ENCODE measurements around the gene SEC31A.

DNA sequence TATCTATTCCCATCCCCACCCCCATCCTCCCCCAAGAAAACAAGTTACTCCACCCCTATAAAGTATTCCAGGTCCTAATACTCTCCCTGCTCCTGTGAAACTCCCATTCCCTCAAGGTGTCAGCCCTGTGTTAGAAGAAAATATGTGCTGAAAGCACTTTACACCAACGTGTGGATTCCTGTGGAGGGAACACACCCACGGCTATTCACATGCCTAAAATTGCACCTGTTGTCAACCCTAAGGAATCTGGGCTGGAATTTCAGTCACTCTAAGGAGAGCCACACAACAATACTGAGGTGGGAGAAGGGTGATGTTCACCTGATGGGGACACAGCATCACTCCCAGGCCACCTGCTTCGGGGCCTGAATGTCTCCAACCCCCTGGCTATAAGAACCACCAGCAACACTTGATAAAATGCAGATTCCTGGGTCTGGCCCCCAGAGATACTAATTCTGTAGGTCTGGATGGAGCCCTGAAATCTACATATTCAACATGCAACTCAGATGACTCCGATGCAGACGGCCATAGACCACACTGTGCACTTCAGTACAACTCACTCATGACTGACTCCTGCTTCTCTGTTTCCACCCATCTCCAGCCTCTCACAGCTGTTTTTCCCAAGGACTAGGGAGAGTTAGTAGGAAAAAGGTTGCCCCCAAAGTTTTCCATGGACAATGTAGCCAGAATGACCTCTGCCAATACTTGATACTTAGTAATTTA, 108.2 kb downstream of the SEC31A start:
- TF ChIP-seq, protein P1, sequence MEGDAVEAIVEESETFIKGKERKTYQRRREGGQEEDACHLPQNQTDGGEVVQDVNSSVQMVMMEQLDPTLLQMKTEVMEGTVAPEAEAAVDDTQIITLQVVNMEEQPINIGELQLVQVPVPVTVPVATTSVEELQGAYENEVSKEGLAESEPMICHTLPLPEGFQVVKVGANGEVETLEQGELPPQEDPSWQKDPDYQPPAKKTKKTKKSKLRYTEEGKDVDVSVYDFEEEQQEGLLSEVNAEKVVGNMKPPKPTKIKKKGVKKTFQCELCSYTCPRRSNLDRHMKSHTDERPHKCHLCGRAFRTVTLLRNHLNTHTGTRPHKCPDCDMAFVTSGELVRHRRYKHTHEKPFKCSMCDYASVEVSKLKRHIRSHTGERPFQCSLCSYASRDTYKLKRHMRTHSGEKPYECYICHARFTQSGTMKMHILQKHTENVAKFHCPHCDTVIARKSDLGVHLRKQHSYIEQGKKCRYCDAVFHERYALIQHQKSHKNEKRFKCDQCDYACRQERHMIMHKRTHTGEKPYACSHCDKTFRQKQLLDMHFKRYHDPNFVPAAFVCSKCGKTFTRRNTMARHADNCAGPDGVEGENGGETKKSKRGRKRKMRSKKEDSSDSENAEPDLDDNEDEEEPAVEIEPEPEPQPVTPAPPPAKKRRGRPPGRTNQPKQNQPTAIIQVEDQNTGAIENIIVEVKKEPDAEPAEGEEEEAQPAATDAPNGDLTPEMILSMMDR (IDR thresholded peaks at IDR 0.05; ENCODE audit: insufficient read depth, low read length): no peak
- TF ChIP-seq POLR2AphosphoS5 (IDR thresholded peaks at IDR 0.05; ENCODE audit: low read depth): no peak
- no peak for TF ChIP-seq SPI1 (IDR thresholded peaks at IDR 0.05; ENCODE audit: borderline replicate concordance, low read depth)
- TF ChIP-seq, protein P2, sequence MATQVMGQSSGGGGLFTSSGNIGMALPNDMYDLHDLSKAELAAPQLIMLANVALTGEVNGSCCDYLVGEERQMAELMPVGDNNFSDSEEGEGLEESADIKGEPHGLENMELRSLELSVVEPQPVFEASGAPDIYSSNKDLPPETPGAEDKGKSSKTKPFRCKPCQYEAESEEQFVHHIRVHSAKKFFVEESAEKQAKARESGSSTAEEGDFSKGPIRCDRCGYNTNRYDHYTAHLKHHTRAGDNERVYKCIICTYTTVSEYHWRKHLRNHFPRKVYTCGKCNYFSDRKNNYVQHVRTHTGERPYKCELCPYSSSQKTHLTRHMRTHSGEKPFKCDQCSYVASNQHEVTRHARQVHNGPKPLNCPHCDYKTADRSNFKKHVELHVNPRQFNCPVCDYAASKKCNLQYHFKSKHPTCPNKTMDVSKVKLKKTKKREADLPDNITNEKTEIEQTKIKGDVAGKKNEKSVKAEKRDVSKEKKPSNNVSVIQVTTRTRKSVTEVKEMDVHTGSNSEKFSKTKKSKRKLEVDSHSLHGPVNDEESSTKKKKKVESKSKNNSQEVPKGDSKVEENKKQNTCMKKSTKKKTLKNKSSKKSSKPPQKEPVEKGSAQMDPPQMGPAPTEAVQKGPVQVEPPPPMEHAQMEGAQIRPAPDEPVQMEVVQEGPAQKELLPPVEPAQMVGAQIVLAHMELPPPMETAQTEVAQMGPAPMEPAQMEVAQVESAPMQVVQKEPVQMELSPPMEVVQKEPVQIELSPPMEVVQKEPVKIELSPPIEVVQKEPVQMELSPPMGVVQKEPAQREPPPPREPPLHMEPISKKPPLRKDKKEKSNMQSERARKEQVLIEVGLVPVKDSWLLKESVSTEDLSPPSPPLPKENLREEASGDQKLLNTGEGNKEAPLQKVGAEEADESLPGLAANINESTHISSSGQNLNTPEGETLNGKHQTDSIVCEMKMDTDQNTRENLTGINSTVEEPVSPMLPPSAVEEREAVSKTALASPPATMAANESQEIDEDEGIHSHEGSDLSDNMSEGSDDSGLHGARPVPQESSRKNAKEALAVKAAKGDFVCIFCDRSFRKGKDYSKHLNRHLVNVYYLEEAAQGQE (IDR thresholded peaks at IDR 0.05; ENCODE audit: insufficient replicate concordance, low read depth): no peak
- no peak for TF ChIP-seq GABPA (IDR thresholded peaks at IDR 0.05; ENCODE audit: low read depth)

Data from HL-60 (cell line).